Fibroblast of lung (primary cell): Measurements from ENCODE around the gene CD84. TPM values are rescaled to one million over a fixed set of nuclear protein-coding genes. Genes with fewer than 3 reads are reported as not detected.

ENCODE experiments used
- DNase-seq, 2 donors: peaks; one replicate each; pipeline versions ENCODE4 v3.0.0 to v3.0.0-alpha.2; 2010; ENCODE audit warnings: low read depth in 2 of 2
- H2AFZ ChIP-seq: 2 replicates; pipeline ENCODE4 v1.5.1; 2012; ENCODE audit warnings: low read length, control low read depth, inconsistent platforms
- H3K27ac ChIP-seq: 2 replicates; pipeline ENCODE4 v1.5.1; 2011; ENCODE audit warnings: low read length, control low read depth; ENCODE audit not compliant: insufficient read depth
- H3K27me3 ChIP-seq: 2 replicates; pipeline ENCODE4 v1.5.1; 2011; ENCODE audit warnings: mild to moderate bottlenecking, low read length; ENCODE audit not compliant: control insufficient read depth, insufficient read depth
- H3K36me3 ChIP-seq: 2 replicates; pipeline ENCODE4 v1.5.1; 2011; ENCODE audit warnings: low read length; ENCODE audit not compliant: control insufficient read depth, insufficient read depth
- H3K4me1 ChIP-seq: 2 replicates; pipeline ENCODE4 v1.5.1; 2011; ENCODE audit warnings: low read length; ENCODE audit not compliant: control insufficient read depth, insufficient read depth; ENCODE audit errors: extremely low read depth
- H3K4me2 ChIP-seq: 2 replicates; pipeline ENCODE4 v1.5.1; 2011; ENCODE audit warnings: low read length, control low read depth; ENCODE audit not compliant: insufficient read depth; ENCODE audit errors: extremely low read depth
- H3K4me3 ChIP-seq, 4 experiments: fragments of 200-600 bp in 1 of 4; sonication (generic) in 1 of 4; replicated peaks in 1 of 4; 2 replicates each; pipeline ENCODE4 v1.5.1; 2011 to 2016; ENCODE audit warnings: low read length in 4 of 4, low read depth in 3 of 4, mild to moderate bottlenecking in 3 of 4, control low read depth in 2 of 4, inconsistent platforms in 1 of 4, mixed read lengths in 1 of 4; ENCODE audit not compliant: insufficient read depth in 1 of 4; ENCODE audit errors: control extremely low read depth in 1 of 4
- H3K79me2 ChIP-seq: 2 replicates; pipeline ENCODE4 v1.5.1; 2012; ENCODE audit warnings: mild to moderate bottlenecking, low read length, inconsistent platforms; ENCODE audit not compliant: control insufficient read depth, insufficient read depth
- H3K9ac ChIP-seq: 2 replicates; pipeline ENCODE4 v1.5.1; 2011; ENCODE audit warnings: mild to moderate bottlenecking, low read length, control low read depth; ENCODE audit not compliant: insufficient read depth
- H3K9me3 ChIP-seq: 2 replicates; pipeline ENCODE4 v1.5.1; 2012; ENCODE audit warnings: low read depth, low read length; ENCODE audit not compliant: control insufficient read depth, insufficient read depth
- H4K20me1 ChIP-seq: 2 replicates; pipeline ENCODE4 v1.5.1; 2011; ENCODE audit warnings: low read length; ENCODE audit not compliant: control insufficient read depth, insufficient read depth; ENCODE audit errors: extremely low read depth
- CTCF ChIP-seq, 2 donors: IDR thresholded peaks in 1 of 2; conservative IDR thresholded peaks in 1 of 2; 1 replicate in 1 of 2; 2 replicates in 1 of 2; pipeline ENCODE4 v1.5.1; 2011 to 2012; ENCODE audit warnings: low read length in 2 of 2, control low read depth in 1 of 2, inconsistent platforms in 1 of 2, low read depth in 1 of 2, mild to moderate bottlenecking in 1 of 2
- EZH2 ChIP-seq: IDR thresholded peaks from 2 replicates; pipeline ENCODE4 v1.5.1; 2012; ENCODE audit warnings: low read length, control low read depth, mild to moderate bottlenecking; ENCODE audit errors: missing control alignments
- polyA plus RNA-seq, 2 donors: library from polyadenylated mRNA; depleted of rRNA in 1 of 2; stranded (reverse) in 1 of 2; unstranded in 1 of 2; fragments of >200 nt; gene quantifications; 2 replicates each; pipeline ENCODE4 v1.2.1, GENCODE V29; 2011 to 2012; ENCODE audit warnings: missing spikeins in 1 of 2
- total RNA-seq: library from RNA; depleted of rRNA; stranded (reverse); fragments of >200 nt; gene quantifications from 2 replicates; pipeline ENCODE4 v1.2.1, GENCODE V29; 2014

The CD84 gene
- total and polyA plus RNA-seq, 2 donors (not counting 1 experiment from before 2014, with no cell fraction given): not detected

- no peaks in the 10 kb centered on the region for H4K20me1 ChIP-seq
- no peak overlapping the region for H3K4me2 ChIP-seq
- no peaks in the 10 kb centered on the region for H3K79me2 ChIP-seq
- H3K9ac ChIP-seq: no peak overlapping the region
- no peak overlapping the region for H3K27ac ChIP-seq
- H3K4me3 ChIP-seq: no peak overlapping the region
- DNase-seq: no peak
- no peaks in the 10 kb centered on the region for H3K36me3 ChIP-seq
- no peak for TF ChIP-seq CTCF (conservative IDR thresholded peaks at IDR 0.05 in 1 of 2, IDR thresholded peaks at IDR 0.05 in 1 of 2; ENCODE audit: low read depth in 1 of 2, low read length in 2 of 2)
- no peak for TF ChIP-seq EZH2
- H2AFZ ChIP-seq: no peak overlapping the region
- H3K4me1 ChIP-seq: no peaks in the 10 kb centered on the region
- no peaks in the 10 kb centered on the region for H3K27me3 ChIP-seq
- H3K9me3 ChIP-seq: no peaks in the 10 kb centered on the region
Measured at GRCh38 chr1:160624464-160624863, 45.2 kb upstream of the CD84 start.

GRCh38 chr1:160623862-160624261 lies 44.6 kb upstream of the CD84 start:
- H4K20me1 ChIP-seq: no peaks in the 10 kb centered on the region
- TF ChIP-seq EZH2: no peak
- no peak for TF ChIP-seq CTCF (conservative IDR thresholded peaks at IDR 0.05 in 1 of 2, IDR thresholded peaks at IDR 0.05 in 1 of 2; ENCODE audit: low read depth in 1 of 2, low read length in 2 of 2)
- H3K27ac ChIP-seq: no peak overlapping the region
- H2AFZ ChIP-seq: no peak overlapping the region
- no peaks in the 10 kb centered on the region for H3K36me3 ChIP-seq
- no peaks in the 10 kb centered on the region for H3K27me3 ChIP-seq
- no peaks in the 10 kb centered on the region for H3K4me1 ChIP-seq
- no peaks in the 10 kb centered on the region for H3K79me2 ChIP-seq
- H3K9ac ChIP-seq: no peak overlapping the region
- no peaks in the 10 kb centered on the region for H3K9me3 ChIP-seq
- no peak overlapping the region for H3K4me3 ChIP-seq
- DNase-seq: no peak
- no peak overlapping the region for H3K4me2 ChIP-seq

GRCh38 chr1:160623227-160623633 lies 43.9 kb upstream of the CD84 start:
- no peaks in the 10 kb centered on the region for H3K4me1 ChIP-seq
- H4K20me1 ChIP-seq: no peaks in the 10 kb centered on the region
- no peak overlapping the region for H3K4me3 ChIP-seq
- no peaks in the 10 kb centered on the region for H3K79me2 ChIP-seq
- H2AFZ ChIP-seq: no peak overlapping the region
- no peaks in the 10 kb centered on the region for H3K9me3 ChIP-seq
- H3K9ac ChIP-seq: no peak overlapping the region
- no peak overlapping the region for H3K4me2 ChIP-seq
- no peaks in the 10 kb centered on the region for H3K27me3 ChIP-seq
- H3K36me3 ChIP-seq: no peaks in the 10 kb centered on the region
- DNase-seq: no peak
- H3K27ac ChIP-seq: no peak overlapping the region
- TF ChIP-seq EZH2 (no peak), CTCF (conservative IDR thresholded peaks at IDR 0.05 in 1 of 2, IDR thresholded peaks at IDR 0.05 in 1 of 2; ENCODE audit: low read depth in 1 of 2, low read length in 2 of 2) (no peak)
